OCI-M1 (cell line): Measurements from ENCODE around the gene NHERF2.

Source experiments
- DNase-seq: peaks from one replicate; lab custom pipeline; 2025; lab: John Stamatoyannopoulos, UW

Gene NHERF2

DNA sequence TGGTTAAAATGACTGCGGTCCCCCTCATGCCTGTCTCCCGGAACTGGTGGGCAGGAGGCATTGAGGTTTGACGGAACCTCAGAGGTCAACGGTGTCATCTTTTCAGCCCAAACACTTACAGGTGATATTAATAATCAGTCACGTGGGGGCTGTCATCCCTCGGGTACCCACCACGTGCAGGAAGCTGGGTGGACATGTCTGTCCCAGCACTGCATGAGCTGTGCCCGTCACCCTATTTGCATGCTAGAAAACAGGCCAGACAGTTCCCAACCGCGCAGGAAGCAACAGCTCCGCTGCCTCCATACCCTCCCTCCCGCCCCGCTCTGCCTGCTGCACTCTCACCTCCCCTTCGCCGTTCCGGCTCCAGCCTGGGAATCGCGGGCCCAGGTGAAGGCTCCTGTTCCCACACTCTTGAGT, 35.6 kb upstream of the NHERF2 start:
- no peak for DNase-seq

DNA sequence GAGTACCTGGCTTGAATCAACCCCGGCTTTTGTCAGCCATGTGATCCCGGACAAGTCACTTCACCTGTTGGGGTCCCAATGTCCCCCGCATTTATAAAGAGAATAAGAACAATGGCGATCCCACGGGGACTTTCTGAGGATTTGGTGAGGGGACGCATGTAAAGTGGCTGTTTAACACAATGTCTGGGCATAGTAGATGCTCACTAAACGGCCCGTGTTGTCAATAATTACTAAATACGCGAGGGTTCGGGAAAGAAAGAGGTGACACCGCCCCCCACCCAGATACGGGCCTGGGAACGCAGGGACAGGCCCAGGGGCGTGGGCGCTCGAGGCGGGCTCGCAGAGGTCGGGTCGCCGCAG, 35.1 kb upstream of the NHERF2 start:
- DNase-seq, result no peak

DNA sequence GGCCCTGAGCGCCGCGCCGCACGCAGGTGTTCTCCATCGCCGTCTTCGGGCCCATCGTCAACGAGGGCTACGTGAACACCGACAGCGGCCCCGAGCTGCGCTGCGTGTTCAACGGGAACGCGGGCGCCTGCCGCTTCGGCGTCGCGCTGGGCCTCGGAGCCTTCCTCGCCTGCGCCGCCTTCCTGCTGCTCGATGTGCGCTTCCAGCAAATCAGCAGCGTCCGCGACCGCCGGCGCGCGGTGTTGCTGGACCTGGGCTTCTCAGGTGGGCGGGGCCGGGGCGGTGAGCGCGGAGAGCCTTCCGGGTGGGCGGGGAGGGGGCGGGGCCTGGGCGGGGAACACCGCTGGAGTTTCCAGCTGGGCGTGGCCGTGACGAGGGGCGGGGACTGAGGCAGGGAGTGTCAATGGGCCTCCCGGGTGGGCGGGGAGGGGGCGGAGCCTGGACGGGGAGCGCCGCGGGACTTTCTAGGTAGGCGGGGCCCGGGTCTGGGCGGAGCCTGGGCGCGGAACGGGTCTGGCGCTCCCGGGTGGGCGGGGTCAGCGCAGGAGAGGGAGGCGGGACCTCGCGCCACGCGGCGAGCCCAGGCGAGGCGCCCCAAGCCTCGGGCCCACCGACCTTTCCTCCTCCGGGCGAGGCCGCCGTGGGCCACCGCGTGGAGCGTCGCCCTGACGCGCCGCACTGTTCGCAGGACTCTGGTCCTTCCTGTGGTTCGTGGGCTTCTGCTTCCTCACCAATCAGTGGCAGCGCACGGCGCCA, 34.6 kb upstream of the NHERF2 start:
- DNase-seq, result peak; percentile 87

DNA sequence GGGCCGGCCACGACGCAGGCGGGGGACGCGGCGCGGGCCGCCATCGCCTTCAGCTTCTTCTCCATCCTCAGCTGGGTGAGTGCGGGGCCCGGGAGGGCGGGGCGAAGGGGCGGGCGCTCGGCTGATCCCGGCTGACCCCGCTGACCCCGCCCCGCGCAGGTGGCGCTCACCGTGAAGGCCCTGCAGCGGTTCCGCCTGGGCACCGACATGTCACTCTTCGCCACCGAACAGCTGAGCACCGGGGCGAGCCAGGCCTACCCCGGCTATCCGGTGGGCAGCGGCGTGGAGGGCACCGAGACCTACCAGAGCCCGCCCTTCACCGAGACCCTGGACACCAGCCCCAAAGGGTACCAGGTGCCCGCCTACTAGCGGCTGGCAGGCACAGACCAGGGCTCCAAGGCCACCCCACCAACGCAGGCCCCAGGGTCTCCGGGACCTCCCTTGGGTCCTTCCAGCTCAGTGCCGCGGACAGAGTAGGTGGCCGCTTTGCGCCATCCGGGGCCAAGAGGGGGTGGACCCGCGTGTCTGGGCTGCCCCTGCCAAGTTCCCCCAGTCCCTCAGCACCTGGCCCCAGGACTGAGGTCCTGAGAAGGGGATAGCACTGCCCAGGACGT, 33.9 kb upstream of the NHERF2 start:
- DNase-seq, result no peak

DNA sequence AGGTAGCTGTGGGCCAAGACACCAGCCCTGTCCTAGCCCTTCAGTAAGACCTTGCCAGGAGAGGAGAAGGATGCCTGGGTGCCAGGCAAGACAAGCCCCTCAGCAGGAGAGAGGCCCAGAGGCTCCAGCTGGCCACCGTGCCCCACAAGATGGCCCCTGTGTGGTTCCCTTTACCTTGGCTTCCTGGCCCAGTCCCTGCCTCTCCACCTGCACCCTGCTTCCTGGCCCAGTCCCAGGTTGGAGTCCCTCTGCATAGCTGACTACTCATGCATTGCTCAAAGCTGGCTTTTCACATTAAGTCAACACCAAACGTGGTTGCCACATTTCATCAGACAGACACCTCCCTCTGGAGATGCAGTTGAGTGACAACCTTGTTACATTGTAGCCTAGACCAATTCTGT, 33.0 kb upstream of the NHERF2 start:
- DNase-seq, result peak; percentile 28

DNA sequence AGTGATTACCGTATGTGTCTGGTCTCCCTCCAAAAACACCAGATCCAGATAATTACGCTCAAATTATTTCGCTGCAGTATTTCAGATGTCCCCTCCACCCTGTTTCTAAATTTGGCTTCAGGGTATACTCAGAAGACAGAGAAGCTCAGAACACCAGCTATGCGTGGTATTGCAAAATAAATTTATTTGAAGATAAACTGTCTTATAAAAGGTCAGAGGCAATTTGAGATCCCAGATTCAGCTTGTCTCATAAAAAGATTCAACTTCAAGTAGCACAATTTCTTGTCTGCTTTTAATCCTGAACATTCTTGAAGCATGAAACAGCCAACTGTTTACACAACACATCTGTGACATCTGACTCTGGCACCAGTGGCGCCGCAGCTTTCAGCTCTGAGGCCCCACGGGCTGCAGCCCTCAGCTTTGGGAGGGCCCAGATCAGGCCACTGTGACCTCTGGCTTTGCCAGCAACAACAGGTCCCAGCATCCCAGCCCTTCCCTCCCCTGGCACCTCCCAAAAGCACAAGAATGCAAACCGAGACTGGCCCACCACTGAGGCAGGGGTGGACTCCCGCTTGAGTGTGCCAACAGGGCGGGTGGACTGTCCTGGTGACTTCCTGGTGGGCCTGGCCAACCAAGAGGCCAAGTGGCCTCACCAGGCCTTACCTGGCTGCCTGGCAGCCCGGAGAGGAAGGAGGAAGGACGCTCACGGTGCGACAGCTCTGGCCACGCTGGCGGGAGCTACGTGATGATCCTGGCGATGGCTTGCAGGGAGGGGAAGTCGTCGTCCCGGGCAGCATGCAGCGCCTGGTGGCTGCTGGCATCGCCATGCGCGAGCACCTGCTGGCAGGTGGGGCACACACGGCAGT, 29.0 kb upstream of the NHERF2 start:
- DNase-seq, result no peak

DNA sequence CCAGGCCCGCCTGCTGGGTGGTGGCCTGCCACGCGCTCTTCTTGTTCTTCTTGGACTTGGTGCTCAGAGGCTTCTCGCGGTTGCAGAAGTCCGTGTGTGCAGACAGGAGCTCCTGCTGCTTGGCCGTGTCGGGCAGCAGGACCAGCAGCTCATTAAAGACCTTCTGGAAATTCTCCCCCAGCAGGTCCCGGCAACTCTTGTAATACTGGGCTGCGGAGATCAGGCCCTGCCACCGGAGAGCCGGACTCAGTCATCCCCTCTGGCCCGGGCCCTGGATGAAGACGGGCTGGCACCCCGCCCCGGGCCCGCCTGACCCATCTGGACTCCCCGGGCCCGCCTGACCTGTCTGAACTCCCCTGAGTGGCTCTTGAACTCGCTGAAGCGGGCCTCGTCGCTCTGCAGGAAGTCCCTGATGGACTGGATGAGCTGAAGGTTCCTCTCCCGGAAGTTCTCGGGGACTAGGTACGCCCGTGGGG, 28.3 kb upstream of the NHERF2 start:
- DNase-seq, result no peak

DNA sequence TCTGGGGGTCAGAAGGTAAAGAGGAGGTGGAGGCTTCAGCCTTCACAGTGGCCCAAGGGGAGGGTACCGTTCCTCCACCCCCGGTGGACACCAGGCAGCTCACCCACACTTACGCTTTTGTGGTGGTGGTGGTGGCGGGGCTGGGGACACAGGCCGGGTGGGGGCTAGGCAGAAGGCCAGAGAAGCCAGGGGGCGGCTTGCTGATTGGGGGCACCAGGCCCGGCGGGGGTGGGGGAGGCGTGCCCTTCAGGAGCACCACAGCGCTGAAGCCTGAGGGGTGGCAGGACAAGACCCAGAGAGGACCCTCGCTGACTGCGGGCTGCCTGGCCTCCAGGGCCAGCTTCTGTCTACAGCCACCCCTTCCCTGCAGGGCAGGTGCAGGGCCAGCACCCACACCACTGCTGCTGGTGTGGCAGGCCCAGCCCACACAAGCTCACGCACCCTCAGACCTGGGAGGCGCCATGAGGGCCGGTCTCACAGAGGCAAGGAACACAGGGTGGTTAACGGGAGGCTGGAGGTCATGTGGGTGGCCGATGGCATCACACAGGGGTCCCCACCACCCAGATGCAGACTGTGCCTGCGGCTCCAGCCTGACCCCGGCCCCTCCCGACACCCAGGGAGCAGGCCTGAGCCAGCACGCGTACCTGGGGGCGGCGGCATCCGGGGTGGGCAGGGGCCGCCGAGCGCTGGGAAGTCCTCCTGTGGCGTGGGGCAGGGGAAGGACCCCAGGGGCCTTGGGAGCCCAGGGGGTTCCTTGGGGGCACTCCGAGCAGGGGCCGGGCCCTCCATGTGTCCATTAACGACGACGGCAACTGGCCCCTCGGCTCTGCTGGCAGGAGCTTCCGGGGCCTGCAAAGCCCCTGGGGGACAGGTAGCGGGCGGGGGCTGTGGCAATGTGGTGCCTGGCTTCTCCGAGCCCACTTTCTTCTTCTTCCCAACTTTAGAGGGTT, 27.6 kb upstream of the NHERF2 start:
- no peak for DNase-seq

DNA sequence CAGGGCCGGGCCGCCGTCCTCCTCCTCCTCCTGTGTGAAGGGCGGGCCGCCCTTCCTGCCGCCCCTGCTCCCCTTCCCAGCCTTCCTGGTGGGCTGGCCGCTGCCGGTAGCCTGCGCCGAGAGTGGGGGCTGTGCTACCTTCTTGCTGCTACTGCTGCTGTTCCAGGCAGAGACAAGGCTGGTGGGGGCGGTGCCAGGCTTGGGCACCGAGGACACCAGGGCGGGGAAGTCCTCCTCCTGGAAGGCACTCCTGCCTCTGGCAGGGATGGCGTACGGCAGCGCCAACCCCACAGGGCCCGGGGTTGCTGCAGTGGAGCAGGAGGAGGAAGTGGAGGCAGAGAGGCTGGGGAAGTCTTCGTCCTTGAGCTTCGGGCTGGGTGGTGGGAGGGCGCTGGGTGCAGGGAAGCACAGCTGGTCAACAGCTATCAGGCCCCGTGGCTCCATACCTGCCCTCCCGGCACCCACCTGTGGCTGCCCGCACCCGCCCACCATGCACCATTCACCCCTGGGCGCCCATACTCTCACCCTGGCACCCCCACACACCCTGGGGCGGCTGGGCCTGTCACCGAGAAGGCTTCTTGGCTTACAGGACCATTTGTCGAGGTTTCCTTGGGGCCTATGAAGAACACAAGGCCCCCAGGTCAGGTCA, 26.7 kb upstream of the NHERF2 start:
- DNase-seq, result no peak

DNA sequence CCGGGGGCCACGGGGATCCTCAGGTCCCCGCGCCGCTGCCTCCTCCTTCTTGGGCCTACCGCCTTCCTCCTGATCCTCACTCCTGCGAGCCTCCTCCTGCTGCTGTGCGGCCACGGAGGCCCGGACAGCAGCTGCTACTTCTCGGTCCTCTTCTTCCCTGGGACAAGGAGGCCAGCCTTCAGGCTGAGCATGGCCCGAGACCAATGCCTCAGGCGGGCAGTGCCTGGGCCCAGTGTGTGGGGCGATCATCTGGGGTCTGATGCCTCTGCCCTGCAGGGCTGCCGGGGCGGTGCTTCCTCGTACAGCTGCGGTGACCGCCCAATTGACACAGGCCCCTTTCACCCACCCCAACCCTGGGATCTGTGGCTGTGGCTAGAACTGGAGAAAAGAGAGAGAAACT, 25.7 kb upstream of the NHERF2 start:
- DNase-seq, result no peak

DNA sequence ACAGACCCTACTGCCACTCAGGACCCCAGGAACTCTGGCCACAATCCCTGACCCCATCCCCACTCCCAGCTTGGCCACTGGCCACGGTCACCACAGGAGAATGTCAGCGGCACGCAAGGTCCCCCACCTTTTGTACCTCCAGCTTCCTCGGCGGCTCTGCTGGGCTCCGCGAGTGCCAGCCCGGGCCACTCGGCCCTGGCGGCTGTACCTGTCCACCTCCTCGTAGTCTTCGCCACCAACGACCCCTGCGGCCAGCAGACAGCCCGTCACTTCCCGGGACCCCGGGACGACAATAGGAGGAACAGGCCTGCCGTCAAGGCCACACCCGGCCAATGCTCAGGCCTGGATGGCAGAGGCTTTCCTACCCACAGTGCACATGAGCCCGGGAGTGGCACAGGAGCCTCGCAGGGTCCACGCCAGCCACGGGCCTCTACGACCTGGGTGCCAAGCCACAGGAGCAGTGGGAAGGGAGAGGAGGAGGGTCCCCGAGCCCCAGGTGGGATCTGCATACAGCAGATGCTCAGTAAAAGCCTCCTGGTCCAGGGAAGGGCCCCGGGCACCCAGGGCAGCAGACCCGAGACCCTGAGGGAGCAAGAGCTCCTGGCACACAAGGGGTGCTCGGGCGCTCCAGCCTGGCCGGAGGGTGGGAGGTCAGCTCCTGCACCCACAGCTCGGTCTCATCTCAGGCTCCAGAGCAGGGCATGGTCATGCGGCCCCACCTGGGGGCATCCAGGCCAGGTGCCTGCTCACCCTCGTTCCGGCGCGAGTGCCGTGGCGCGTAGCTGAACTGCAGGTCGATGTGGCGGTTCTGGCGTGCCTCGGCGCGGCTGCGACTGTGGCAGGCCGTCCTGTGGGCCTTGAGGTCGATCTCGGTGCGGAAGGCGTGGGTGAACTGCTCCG, 25.0 kb upstream of the NHERF2 start:
- no peak for DNase-seq

DNA sequence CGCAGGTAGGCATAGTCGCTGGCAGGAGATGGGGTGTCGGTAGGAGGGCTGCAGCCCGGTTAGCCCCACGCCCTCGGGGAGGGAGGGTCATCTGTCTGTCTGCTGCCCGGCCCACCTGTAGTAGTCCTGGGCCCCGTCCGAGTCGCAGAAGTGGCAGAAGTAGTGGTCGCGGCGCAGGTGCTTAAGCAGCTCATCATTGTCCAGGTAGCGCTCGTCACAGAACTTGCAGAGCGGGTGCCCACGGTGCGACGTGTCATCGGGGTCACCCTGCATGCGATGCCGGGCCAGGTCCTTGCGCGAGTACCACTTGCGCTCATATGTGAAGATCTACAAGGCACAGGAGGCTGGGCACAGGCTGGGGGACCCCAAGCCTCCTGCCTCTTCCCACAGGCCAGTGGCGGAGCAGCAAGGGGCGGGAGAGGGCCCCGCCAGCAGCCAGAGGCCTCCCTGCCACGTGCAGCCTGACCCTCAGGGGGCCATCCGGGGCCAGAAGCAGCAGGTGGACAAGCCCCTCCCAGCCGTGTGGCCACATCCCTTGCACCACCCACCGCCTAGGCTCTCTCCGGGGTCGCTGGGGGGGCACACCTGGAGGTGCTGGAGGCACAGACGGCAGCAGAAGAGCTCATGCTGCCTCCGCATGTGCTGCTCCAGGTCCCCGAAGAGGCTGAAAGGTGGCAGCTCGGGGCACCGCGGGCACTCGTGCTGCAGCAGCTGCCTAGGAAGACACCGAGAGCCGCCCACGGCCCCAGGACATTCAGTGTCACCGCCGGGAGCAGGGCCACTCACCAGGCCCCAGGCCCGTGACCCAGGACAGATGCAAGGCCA, 24.1 kb upstream of the NHERF2 start:
- no peak for DNase-seq

DNA sequence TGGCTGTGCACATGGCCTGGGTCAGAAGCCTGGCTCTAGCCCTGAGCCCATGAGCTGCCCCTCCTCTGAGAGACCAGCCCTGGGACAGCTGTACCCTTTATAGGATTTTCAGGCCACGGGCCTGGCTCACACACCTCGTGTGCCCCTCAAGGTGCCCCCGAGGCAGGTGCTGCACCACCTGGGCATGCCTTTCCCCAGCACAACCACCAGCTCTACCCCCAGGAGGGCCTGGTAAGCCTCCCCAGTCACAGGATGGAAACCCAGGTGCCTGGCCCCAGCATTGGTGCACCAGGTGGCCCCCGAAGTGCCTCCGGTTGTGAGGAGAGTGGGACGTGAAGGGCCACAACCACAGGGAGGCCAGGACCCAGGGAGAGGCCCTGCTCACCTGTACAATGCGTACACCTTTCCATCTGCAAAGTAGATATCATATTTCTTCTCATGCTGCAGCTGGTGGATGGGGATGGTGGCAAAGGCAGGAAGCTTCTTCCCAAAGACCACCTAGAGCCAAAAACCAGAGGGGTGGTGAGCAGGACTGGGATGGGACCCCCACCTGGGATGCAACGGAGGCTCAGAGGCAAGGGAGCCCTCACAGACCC, 23.4 kb upstream of the NHERF2 start:
- DNase-seq, result no peak

DNA sequence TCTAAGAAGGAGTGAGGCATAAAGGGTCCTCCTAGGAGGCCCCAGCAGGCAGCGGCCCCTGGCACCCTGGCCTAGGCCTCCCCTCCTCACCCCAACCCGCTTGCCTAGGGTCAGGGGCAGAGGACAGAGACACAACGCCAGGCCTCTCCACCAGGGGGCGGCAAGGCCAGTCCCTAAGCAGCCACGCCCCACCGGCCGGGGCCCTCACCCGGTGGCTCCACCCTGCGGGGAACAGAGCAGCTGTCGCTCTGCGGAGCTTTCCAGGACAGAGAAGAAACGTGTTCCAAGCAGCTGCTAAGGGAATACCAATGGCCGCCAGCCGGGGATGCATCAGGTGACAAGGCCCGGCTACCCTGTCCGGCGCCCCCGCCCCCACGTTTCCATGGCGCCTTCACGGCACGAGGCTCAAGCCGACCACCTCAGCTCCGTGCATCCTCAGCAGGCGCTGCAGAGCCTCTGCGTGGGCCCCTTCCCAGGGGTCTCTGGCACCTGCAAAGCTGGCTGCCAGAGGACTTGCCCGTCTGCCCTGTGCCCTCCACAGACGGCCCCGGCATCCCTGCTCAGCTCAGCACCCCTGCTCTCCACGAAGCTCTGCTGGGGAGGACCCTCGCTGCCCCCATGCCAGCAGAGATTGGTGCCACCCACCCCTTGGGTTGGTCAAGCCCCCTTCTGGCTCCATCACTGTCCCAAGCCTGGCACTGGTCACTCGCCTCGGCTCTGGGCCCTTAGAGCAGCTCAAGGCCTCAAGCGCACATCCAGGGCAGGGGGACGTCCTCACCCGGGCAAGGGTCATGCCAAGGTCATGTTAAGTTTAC, 22.7 kb upstream of the NHERF2 start:
- DNase-seq, result peak; percentile 94

DNA sequence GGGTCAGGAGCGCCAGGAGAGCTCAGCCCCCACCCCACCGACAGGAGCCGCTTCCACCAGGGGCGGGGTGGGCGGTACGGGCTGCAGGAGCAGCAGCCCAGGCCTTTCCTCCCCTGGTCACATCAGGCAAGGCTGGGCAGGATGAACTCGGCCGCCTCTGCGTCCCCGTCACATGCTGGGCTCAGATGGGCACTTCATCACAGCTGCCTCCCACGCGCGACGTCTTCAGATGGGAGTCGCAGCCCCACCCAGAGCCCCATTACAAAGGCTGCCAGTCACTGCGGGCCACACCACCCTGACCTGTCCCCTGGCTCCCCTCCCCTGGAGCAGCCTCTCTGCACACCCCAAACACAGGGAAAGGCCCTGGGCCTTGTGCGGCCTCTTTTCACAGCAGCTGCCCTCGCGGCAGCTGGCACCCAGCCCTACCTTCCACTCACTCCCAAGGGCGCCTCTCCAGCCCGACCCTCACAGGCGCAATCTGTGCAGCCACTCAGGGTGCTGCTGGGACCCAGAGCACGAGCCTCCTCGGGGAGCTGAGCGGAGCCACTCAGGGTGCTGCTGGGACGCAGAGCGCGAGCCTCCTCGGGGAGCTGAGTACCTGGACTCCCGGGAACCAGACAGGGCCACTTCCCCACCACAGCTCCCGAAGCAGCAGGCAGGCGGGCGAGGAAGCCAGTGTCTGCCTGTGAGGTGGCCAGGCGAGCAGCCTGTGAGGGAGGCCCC, 21.7 kb upstream of the NHERF2 start:
- DNase-seq, result no peak

DNA sequence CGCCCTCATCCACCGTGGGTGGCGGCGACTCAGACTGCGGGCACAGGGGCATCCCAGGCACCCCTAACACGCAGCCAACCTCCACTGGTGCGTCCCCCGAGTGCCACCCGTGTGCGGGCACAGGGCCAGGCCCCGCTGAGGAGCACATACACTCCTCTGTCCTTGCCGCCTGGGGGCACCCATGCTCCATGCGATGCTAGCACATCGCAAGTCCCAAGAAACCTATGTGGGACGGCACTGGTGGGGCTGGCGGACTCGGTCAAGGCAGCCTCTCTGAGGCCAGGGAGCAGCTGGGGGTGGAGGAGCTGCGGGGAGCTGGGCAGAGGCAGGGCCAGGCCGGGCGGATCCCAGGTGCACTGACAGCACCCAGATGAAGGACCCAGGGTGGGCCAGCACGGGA, 21.1 kb upstream of the NHERF2 start:
- no peak for DNase-seq

DNA sequence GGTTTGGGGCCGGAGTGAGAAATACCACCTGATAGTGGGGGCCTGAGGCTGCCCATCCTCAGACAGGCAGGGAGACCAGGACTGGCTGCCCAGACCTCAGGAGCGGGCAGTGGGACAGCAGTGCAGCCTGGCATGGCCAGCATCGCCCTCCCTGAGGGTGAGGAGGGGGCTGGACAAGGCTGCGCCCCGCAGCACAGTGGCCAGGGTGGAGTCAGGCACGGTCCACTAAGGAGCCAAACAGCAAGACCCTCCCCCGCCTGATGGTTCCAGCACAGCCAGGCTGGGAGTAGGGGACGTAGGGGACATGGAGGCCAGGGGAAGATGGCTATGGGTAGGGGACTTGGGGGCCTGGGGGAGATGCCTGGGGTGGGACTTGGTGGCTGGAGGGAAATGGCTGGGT, 20.4 kb upstream of the NHERF2 start:
- DNase-seq, result no peak
